Smooth muscle cell (in vitro differentiated cells): ENCODE data around the gene KRT3. TPM values are rescaled to one million over a fixed set of nuclear protein-coding genes. Genes with fewer than 3 reads are reported as not detected.

ENCODE experiments used
- DNase-seq: peaks from one replicate; lab custom pipeline; 2025; ENCODE audit not compliant: unreplicated experiment; lab: John Stamatoyannopoulos, UW
- H2AFZ ChIP-seq: fragments of 200-600 bp; sonication (generic); 2 replicates; pipeline ENCODE4 v1.6.0; 2016; ENCODE audit warnings: antibody characterized with exemption, low read depth, mild to moderate bottlenecking
- H3F3A ChIP-seq: fragments of 200-600 bp; sonication (generic); 2 replicates; pipeline ENCODE4 v1.6.0; 2017; ENCODE audit warnings: antibody characterized with exemption, low read depth
- H3K27ac ChIP-seq: fragments of 200-600 bp; sonication (generic); 2 replicates; pipeline ENCODE4 v1.5.1; 2016; ENCODE audit warnings: low read depth, mild to moderate bottlenecking
- H3K27me3 ChIP-seq: fragments of 200-600 bp; sonication (generic); 2 replicates; pipeline ENCODE4 v1.6.1; 2016; ENCODE audit warnings: low read depth, mild to moderate bottlenecking
- H3K36me3 ChIP-seq: fragments of 200-600 bp; sonication (generic); 2 replicates; pipeline ENCODE4 v1.5.1; 2016; ENCODE audit warnings: low read depth
- H3K4me1 ChIP-seq: fragments of 200-600 bp; sonication (generic); 2 replicates; pipeline ENCODE4 v1.5.1; 2016; ENCODE audit warnings: low read depth
- H3K4me2 ChIP-seq: fragments of 200-600 bp; sonication (generic); 2 replicates; pipeline ENCODE4 v1.6.0; 2016; ENCODE audit warnings: mild to moderate bottlenecking
- H3K4me3 ChIP-seq: fragments of 200-600 bp; sonication (generic); 2 replicates; pipeline ENCODE4 v1.5.1; 2016; ENCODE audit warnings: mild to moderate bottlenecking
- H3K79me2 ChIP-seq: fragments of 200-600 bp; sonication (generic); 2 replicates; pipeline ENCODE4 v1.6.0; 2016; ENCODE audit warnings: low read depth, mild to moderate bottlenecking
- H3K9ac ChIP-seq: fragments of 200-600 bp; sonication (generic); 2 replicates; pipeline ENCODE4 v1.6.0; 2016; ENCODE audit warnings: low read depth
- H3K9me3 ChIP-seq: fragments of 200-600 bp; sonication (generic); replicated peaks from 2 replicates; pipeline ENCODE4 v1.5.1; 2016; ENCODE audit warnings: low read depth
- H4K20me1 ChIP-seq: fragments of 200-600 bp; sonication (generic); 2 replicates; pipeline ENCODE4 v1.6.0; 2016; ENCODE audit warnings: low read depth
- WGBS: methylation state at CpG from one replicate; pipeline ENCODE4 v1.1.7; 2016; ENCODE audit warnings: low lambda C conversion rate; 5-methylcytosine and 5-hydroxymethylcytosine counted together
- polyA plus RNA-seq: library from polyadenylated mRNA; unstranded; fragments of >200 nt; fragmentation: Nextera tagmentation; extraction: Ambion mirVana; gene quantifications from 2 replicates; pipeline ENCODE4 v1.2.1, GENCODE V29; 2016
- total RNA-seq: library from RNA; depleted of rRNA; stranded (reverse); fragments of >200 nt; gene quantifications from 2 replicates; pipeline ENCODE4 v1.2.3, GENCODE V29; 2014
- TF ChIP-seq, protein P1 (sequence below): fragments of 200-600 bp; sonication (generic); IDR thresholded peaks from 2 replicates; pipeline ENCODE4 v1.5.1; 2017; ENCODE audit warnings: borderline replicate concordance, mild to moderate bottlenecking, antibody characterized with exemption; ENCODE audit not compliant: insufficient read depth, poor library complexity, severe bottlenecking

KRT3 gene
- total and polyA plus RNA-seq, 2 experiments from 2014 or later: not detected

DNA sequence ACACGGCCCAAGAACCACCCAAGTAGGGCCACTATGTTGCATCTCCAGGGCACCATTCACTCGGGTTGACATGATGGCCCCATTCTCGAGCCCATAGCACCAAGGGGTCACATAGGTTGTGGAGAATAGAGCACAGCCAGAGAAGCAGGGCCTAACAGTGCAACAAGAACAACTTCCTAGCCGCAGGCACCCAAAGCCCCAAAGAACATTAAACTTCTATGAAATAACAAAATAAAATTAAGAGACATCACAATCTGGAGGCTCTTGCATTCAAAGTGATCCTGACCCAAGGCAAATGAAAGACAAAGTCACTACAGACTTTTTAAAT is 16.1 kb upstream of the KRT3 start:
- no peak for DNase-seq
- Histone ChIP-seq H3F3A (no peaks in the 10 kb centered on the region), H3K36me3 (no peaks in the 10 kb centered on the region), H3K79me2 (no peaks in the 10 kb centered on the region), H3K27ac (no peak overlapping the region), H3K4me1 (no peaks in the 10 kb centered on the region), H3K9me3 (no peaks in the 10 kb centered on the region), H3K4me2 (no peak overlapping the region), H2AFZ (no peak overlapping the region), H3K9ac (no peak overlapping the region), H3K27me3 (peaks cover 29% of the 10 kb centered on the region), H4K20me1 (no peaks in the 10 kb centered on the region), H3K4me3 (no peak overlapping the region)
- 71% methylated on average over 4 of the region's 4 CpGs for WGBS
- TF ChIP-seq, protein P1, sequence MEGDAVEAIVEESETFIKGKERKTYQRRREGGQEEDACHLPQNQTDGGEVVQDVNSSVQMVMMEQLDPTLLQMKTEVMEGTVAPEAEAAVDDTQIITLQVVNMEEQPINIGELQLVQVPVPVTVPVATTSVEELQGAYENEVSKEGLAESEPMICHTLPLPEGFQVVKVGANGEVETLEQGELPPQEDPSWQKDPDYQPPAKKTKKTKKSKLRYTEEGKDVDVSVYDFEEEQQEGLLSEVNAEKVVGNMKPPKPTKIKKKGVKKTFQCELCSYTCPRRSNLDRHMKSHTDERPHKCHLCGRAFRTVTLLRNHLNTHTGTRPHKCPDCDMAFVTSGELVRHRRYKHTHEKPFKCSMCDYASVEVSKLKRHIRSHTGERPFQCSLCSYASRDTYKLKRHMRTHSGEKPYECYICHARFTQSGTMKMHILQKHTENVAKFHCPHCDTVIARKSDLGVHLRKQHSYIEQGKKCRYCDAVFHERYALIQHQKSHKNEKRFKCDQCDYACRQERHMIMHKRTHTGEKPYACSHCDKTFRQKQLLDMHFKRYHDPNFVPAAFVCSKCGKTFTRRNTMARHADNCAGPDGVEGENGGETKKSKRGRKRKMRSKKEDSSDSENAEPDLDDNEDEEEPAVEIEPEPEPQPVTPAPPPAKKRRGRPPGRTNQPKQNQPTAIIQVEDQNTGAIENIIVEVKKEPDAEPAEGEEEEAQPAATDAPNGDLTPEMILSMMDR: no peak

GRCh38 chr12:52811191-52812072 is 15.5 kb upstream of the KRT3 start:
- Histone ChIP-seq H3K9ac (no peak overlapping the region), H2AFZ (no peak overlapping the region), H4K20me1 (no peaks in the 10 kb centered on the region), H3K4me3 (no peak overlapping the region), H3K4me1 (no peaks in the 10 kb centered on the region), H3F3A (no peaks in the 10 kb centered on the region), H3K79me2 (no peaks in the 10 kb centered on the region), H3K27ac (no peak overlapping the region), H3K36me3 (no peaks in the 10 kb centered on the region), H3K27me3 (peaks cover 26% of the 10 kb centered on the region), H3K4me2 (no peak overlapping the region), H3K9me3 (no peaks in the 10 kb centered on the region)
- WGBS: 83% methylated on average over 9 of the region's 9 CpGs
- no peak for DNase-seq
- TF ChIP-seq, protein P1: no peak

GRCh38 chr12:52810554-52810953 is 14.6 kb upstream of the KRT3 start:
- no peak overlapping the region for H2AFZ ChIP-seq
- DNase-seq: no peak
- H3K27ac ChIP-seq: no peak overlapping the region
- TF ChIP-seq, protein P1: no peak
- H3K36me3 ChIP-seq: no peaks in the 10 kb centered on the region
- no peaks in the 10 kb centered on the region for H3F3A ChIP-seq
- no peak overlapping the region for H3K4me2 ChIP-seq
- H4K20me1 ChIP-seq: no peaks in the 10 kb centered on the region
- H3K9ac ChIP-seq: no peak overlapping the region
- 71% methylated on average over 5 of the region's 5 CpGs for WGBS
- no peak overlapping the region for H3K4me3 ChIP-seq
- H3K27me3 ChIP-seq: peaks cover 26% of the 10 kb centered on the region
- no peaks in the 10 kb centered on the region for H3K79me2 ChIP-seq
- no peaks in the 10 kb centered on the region for H3K9me3 ChIP-seq
- no peaks in the 10 kb centered on the region for H3K4me1 ChIP-seq

DNA sequence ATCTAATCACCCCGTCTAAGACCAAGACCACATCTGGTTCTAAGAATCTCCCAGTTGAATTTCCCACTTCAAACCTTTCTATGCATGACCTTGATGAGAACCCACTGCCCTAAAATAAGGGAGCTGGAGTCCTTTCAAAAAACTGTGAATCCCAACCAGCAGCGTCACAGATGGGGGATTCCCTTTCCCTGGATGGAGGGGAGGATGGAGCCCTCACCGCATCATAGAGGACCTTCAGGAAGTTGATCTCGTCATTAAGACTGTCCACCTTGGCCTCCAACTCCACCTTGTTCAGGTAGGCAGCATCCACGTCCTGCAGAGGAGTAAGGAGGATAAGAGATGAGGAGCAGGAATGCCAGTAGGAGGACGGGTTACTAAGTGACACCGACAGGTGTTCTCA is 13.2 kb upstream of the KRT3 start:
- H3K9me3 ChIP-seq: no peaks in the 10 kb centered on the region
- H4K20me1 ChIP-seq: no peaks in the 10 kb centered on the region
- no peaks in the 10 kb centered on the region for H3F3A ChIP-seq
- no peak for DNase-seq
- peaks cover 26% of the 10 kb centered on the region for H3K27me3 ChIP-seq
- no peak overlapping the region for H3K9ac ChIP-seq
- H2AFZ ChIP-seq: no peak overlapping the region
- no peaks in the 10 kb centered on the region for H3K36me3 ChIP-seq
- H3K27ac ChIP-seq: no peak overlapping the region
- no peaks in the 10 kb centered on the region for H3K4me1 ChIP-seq
- H3K79me2 ChIP-seq: no peaks in the 10 kb centered on the region
- WGBS: 83% methylated on average over 7 of the region's 7 CpGs
- no peak overlapping the region for H3K4me2 ChIP-seq
- no peak overlapping the region for H3K4me3 ChIP-seq
- TF ChIP-seq, protein P1: no peak
